Bronchial epithelial cell (primary cell): ENCODE measurements around the gene EPHB2. TPM values are rescaled to one million over a fixed set of nuclear protein-coding genes. Genes with fewer than 3 reads are reported as not detected.

ENCODE experiments used
- DNase-seq: peaks from one replicate; pipeline ENCODE4 v3.0.0-alpha.2; 2010; ENCODE audit warnings: low read depth
- FAIRE-seq: peaks from 2 replicates; lab custom pipeline; 2011; peaks lifted over from hg19 to GRCh38; lab: Jason Lieb, UNC
- H3K27me3 ChIP-seq: 2 replicates; pipeline ENCODE4 v1.5.1; 2011; ENCODE audit warnings: low read length; ENCODE audit not compliant: control insufficient read depth, insufficient read depth
- H3K36me3 ChIP-seq: 2 replicates; pipeline ENCODE4 v1.5.1; 2011; ENCODE audit warnings: low read length; ENCODE audit not compliant: control insufficient read depth, insufficient read depth
- H3K4me3 ChIP-seq: 2 replicates; pipeline ENCODE4 v1.5.1; 2011; ENCODE audit warnings: mild to moderate bottlenecking, low read depth, low read length, control low read depth
- CTCF ChIP-seq: IDR thresholded peaks from 2 replicates; pipeline ENCODE4 v1.5.1; 2011; ENCODE audit warnings: mild to moderate bottlenecking, moderate library complexity, low read length, control low read depth, inconsistent platforms; ENCODE audit not compliant: insufficient read depth, severe bottlenecking
- total RNA-seq: library from RNA; depleted of rRNA; stranded (reverse); fragments of >200 nt; gene quantifications from 2 replicates; pipeline ENCODE4 v1.2.1, GENCODE V29; 2014

EPHB2 gene
- total RNA-seq, 1 donor from 2014 or later, result 10.0 TPM

- DNase-seq, result no peak
- Histone ChIP-seq H3K4me3 (no peak overlapping the region), H3K36me3 (peaks cover 11% of the 10 kb centered on the region), H3K27me3 (no peaks in the 10 kb centered on the region)
- no peak for FAIRE-seq
- TF ChIP-seq CTCF, result no peak
Measured at GRCh38 chr1:22896184-22896583, 185.5 kb downstream of the EPHB2 start.

GRCh38 chr1:22900451-22900850 is 189.8 kb downstream of the EPHB2 start:
- no peak overlapping the region for H3K4me3 ChIP-seq
- no peak for TF ChIP-seq CTCF
- no peak for FAIRE-seq
- H3K27me3 ChIP-seq, result no peaks in the 10 kb centered on the region
- peaks cover 1% of the 10 kb centered on the region for H3K36me3 ChIP-seq
- DNase-seq, result no peak

- H3K27me3 ChIP-seq, result no peaks in the 10 kb centered on the region
- FAIRE-seq (peak; percentile 55), DNase-seq (peak; percentile 51)
- H3K36me3 ChIP-seq, result peaks cover 7% of the 10 kb centered on the region
- no peak overlapping the region for H3K4me3 ChIP-seq
- TF ChIP-seq CTCF, result no peak
Measured at GRCh38 chr1:22903113-22903512, 192.5 kb downstream of the EPHB2 start.

GRCh38 chr1:22906968-22907367 is 196.3 kb downstream of the EPHB2 start:
- Histone ChIP-seq H3K36me3 (peaks cover 17% of the 10 kb centered on the region), H3K27me3 (no peaks in the 10 kb centered on the region), H3K4me3 (no peak overlapping the region)
- FAIRE-seq (no peak), DNase-seq (no peak)
- no peak for TF ChIP-seq CTCF

GRCh38 chr1:22907528-22907927 is 196.9 kb downstream of the EPHB2 start:
- peak; percentile 98 for FAIRE-seq
- no peak for DNase-seq
- Histone ChIP-seq H3K4me3 (no peak overlapping the region), H3K27me3 (no peaks in the 10 kb centered on the region), H3K36me3 (peaks cover 17% of the 10 kb centered on the region)
- TF ChIP-seq CTCF, result no peak

- TF ChIP-seq CTCF, result no peak
- DNase-seq (no peak), FAIRE-seq (no peak)
- H3K4me3 ChIP-seq, result no peak overlapping the region
- H3K27me3 ChIP-seq, result no peaks in the 10 kb centered on the region
- peaks cover 17% of the 10 kb centered on the region for H3K36me3 ChIP-seq
Measured at GRCh38 chr1:22908880-22909426, 198.3 kb downstream of the EPHB2 start.
